NB4 (cell line): ENCODE results near the gene HEMGN.

Experiments
- CTCF ChIP-seq: IDR thresholded peaks from one replicate; pipeline ENCODE4 v1.5.1; 2012; ENCODE audit warnings: low read depth, low read length
- POLR2A ChIP-seq: IDR thresholded peaks from 2 replicates; pipeline ENCODE4 v1.6.1; 2011; ENCODE audit warnings: mild to moderate bottlenecking; ENCODE audit not compliant: insufficient read length; ENCODE audit errors: extremely low read depth

GRCh38 chr9:97918611-97919010 lies 19.4 kb downstream of the HEMGN start:
- TF ChIP-seq CTCF, result no peak
- TF ChIP-seq POLR2A, result no peak
